DMS53 treated with DMSO at 0.1 percent for 48 hours (cell line): ENCODE data around the gene FAM83G.
"Not testable (repeated sequence)": the region's sequence is repeated elsewhere in the genome, so short reads cannot be mapped to it uniquely, and the experiment has no call there.

Source experiments
- DNase-seq: peaks from one replicate; lab custom pipeline; 2025; ENCODE audit not compliant: unreplicated experiment; lab: John Stamatoyannopoulos, UW

Gene FAM83G

GRCh38 chr17:19023209-19023999 lies 18.8 kb upstream of the FAM83G start:
- DNase-seq: no peak

DNA sequence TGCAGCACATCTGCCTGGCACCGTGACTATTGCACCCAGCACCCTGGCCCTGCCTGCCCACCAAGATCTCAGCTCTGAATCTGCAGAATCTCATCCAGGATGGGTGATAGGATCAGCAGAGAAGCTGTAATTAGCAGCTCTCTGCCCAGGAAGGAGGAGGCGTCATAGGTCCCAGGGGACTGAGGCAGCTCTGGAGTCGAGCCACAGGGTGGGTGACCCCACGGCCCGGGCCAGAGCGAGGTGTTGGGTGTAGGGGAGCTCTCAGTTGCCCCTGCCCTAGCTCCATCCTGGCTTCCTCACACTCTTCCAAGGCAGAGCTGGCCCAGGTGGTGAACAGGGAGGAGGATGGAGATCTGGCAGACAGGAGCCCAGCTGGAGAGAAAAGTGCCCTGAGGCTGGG lies 18.2 kb upstream of the FAM83G start:
- DNase-seq: no peak

DNA sequence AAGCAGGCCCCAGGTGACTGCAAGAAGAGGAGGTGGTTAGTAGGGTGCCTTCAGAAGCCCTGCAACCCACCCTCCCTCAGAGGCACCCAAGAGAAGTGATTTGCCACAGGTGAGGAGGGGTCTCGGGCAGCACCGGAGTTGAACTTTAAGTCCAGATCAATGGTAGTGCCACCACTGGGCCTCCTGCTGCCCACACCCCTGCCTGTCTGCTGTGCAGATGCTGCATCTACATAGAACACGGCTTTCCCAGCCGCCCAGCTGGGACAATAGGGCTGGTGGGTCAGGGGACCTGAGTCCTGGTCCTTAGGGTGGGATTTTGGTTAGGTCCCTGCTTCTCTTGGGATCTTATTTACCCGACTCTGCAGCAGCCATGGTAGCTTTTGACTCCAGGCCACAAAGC lies 17.6 kb upstream of the FAM83G start:
- DNase-seq: no peak

DNA sequence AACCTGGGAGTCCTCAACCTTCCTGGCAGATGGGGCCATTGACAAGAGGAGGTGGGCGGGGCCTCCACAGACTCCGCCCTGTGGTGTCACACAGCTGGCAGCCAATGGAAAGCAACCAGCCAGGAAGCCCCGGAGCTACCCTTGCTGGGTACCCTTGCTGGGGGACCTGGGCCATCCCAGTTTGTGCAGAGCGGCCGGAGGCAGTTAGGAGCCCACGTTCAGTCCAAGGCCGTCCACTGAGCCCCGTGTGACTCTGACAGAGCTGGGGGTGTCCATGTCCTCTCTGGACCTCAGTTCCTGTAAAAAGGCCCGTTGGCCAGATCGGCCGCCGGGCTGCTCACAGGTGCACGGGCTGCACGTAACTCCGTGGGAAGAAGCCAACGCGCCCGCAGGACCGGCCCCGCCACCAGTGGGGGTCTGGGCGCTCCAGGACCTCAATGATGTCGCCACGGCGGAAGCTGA lies 17.1 kb upstream of the FAM83G start:
- no peak for DNase-seq

GRCh38 chr17:19021011-19021621 lies 16.6 kb upstream of the FAM83G start:
- not testable (repeated sequence) for DNase-seq

DNA sequence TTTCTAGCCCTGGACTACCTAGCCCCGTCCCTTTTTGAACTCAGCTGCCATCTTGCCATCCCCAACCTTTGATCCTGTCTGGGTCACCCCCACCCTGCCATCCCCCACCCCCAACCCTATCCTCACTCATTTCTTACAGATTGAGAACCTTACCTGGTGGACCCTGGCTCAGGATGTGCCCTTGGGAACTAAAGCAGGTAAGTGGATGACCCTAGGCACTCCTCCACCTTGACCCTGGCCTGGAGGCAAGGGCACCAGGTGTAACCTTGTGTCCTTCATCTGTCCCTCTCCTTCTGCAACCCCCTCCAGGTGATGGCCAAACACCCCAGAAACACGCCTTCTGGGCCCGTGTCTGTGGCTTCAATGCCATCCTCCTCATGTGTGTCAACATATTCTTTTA lies 15.5 kb upstream of the FAM83G start:
- DNase-seq: no peak

DNA sequence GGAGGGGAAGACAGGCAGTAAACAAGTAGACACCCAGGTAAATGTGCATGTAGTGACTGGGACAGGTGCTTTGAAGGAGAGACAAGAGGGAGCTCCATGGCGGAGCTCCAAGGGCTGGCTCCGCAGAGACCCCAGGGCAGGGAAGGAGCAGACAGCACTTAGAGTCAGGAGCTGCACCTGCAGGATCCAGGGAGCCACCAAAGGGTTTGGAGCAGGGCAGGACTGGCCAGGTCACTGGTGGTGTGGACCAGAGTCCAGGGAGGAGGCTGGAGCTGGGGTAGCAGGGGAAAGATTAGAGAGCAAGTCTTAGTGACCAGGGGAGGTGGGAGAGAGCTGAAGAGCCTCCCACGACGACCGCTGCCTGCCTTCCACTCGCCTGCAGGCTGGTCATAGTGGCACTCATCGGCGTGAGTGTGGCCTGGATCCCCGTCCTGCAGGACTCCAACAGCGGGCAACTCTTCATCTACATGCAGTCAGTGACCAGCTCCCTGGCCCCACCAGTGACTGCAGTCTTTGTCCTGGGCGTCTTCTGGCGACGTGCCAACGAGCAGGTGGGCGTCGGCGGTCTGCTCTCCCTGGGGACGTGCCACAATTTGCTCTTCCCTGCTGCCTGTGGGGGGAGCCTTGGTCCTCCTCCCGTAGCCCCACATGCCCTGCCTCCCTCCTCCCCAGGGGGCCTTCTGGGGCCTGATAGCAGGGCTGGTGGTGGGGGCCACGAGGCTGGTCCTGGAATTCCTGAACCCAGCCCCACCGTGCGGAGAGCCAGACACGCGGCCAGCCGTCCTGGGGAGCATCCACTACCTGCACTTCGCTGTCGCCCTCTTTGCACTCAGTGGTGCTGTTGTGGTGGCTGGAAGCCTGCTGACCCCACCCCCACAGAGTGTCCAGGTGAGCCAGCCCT lies 14.7 kb upstream of the FAM83G start:
- DNase-seq: no peak

- no peak for DNase-seq
Measured at GRCh38 chr17:19018600-19018950, 14.0 kb upstream of the FAM83G start.

GRCh38 chr17:19017804-19018599 lies 13.4 kb upstream of the FAM83G start:
- no peak for DNase-seq

GRCh38 chr17:19017401-19017800 lies 12.8 kb upstream of the FAM83G start:
- DNase-seq: no peak

DNA sequence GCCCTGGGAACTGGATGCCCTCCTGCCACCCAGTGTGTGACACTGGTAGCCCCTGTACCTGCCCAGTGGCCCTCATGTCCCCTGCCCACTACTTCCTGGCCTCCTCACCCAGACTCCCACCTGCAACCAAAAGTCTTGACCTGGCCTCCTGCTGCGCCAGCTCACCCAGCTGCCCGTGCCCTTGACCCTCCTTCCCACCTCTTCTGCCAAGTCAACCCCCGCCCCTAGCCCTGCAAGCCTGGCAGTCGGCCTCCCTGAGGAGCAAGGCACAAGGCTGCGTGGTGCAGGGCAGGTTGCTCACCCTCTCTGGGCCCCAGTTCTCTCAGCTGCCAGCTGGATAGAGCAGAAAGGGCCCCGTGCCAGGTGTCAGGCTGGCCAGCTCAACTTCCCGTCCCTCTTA lies 12.3 kb upstream of the FAM83G start:
- DNase-seq: no peak

GRCh38 chr17:19016297-19016696 lies 11.7 kb upstream of the FAM83G start:
- DNase-seq: no peak

DNA sequence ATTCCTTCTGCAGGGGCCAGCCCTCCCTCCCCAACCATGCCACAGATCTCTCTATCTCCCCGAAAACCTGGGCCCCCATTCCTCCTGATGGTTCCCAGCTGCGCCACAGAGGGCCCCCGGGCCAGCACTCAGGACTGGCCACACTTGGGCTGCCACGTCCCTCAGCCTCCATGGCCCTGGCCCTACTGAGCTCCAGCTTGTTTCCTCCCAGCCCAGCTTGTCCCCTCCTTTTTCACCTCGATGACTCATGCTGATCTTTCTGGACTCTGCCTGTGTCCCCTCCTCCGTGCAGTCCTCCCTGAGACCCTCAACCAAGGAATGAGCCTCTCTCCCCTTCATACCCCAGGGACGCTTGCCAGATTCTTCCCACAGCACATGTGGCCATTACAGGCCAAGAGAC lies 10.9 kb upstream of the FAM83G start:
- no peak for DNase-seq

DNA sequence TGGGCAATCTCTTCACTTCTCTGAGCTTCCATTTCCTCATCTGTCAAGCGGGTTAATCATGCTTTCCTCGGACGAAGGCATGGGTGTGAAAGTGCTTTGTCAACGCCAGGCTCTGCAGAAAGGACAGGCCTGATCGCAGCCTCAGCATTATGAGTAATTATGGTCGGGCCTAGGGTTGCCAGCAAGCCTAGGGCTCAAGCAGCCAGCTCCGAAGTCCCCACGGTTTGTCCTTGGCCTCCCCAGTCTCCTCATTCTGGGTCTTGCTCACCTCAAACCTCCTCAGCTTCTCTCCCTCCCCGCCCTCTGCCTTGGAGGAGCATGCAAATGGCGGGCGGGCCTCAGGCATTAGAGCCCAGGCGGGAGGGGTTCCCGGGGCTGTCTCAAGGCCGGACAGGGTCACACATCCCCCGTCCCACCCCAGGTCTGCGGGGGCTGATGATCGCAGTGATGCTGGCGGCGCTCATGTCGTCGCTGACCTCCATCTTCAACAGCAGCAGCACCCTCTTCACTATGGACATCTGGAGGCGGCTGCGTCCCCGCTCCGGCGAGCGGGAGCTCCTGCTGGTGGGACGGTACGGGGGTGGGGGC lies 10.2 kb upstream of the FAM83G start:
- DNase-seq: no peak

DNA sequence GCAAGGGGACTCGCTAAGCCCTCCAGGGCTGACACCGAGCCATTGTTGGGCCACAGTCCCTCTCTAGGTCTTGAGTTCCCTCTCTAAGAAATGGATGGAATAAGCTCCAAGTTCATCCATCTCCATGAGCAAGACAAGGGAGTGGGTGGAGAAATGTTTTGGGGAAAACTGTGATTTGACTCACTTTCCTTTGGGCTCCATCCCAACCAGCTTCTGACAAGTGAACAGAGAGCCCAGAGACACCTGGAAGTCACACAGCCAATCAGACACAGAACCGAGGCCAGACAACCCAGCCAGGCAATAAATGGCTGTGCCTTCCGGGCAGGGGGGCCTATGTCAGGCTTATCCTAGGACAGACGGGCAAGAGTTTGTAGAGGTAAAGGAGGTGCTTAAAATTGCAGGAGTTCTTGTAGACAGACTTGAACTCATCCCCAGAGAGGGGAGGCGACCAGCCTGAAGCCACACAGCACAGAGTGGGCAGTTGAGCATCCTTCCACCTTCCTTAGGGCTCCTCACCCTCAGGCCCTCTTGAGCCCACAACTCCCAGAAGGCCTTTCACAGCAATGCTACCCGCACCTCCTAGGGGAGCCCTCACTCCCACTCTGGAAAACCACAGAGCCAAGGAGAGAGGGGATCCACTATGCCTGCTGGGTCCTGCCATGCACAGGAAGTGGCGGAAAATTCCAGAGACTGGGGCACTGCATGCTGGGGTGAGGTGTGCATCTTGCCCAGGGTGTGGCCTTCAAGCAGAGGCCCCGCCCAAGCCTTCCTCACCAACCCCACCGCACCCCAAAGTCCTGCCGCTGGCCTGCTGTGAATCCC lies 9.5 kb upstream of the FAM83G start:
- no peak for DNase-seq

GRCh38 chr17:19013226-19013625 lies 8.7 kb upstream of the FAM83G start:
- no peak for DNase-seq

GRCh38 chr17:19012171-19013080 lies 7.9 kb upstream of the FAM83G start:
- no peak for DNase-seq

GRCh38 chr17:19011581-19011980 lies 7.0 kb upstream of the FAM83G start:
- DNase-seq: no peak
